WTC11 (cell line): Measurements from ENCODE around the gene MED10.

Experiments used
- CTCF ChIP-seq: fragments of 200-600 bp; IDR thresholded peaks from 2 replicates; pipeline ENCODE4 v1.8.0; 2022; ENCODE audit warnings: antibody characterized with exemption
- JUN ChIP-seq: sonication (generic); formaldehyde crosslinking; IDR thresholded peaks from 2 replicates; pipeline ENCODE4 v1.8.0; 2023; ENCODE audit warnings: mild to moderate bottlenecking, missing genetic modification reagents
- PRDM15 ChIP-seq: sonication (generic); formaldehyde crosslinking; IDR thresholded peaks from 2 replicates; pipeline ENCODE4 v1.8.0; 2022; ENCODE audit warnings: missing genetic modification reagents
- ZNF138 ChIP-seq: sonication (generic); formaldehyde crosslinking; conservative IDR thresholded peaks from 2 replicates; pipeline ENCODE4 v1.8.1; 2022; ENCODE audit warnings: mild to moderate bottlenecking, moderate library complexity, missing genetic modification reagents
- ZNF219 ChIP-seq: sonication (generic); formaldehyde crosslinking; IDR thresholded peaks from 2 replicates; pipeline ENCODE4 v1.8.0; 2023; ENCODE audit warnings: missing genetic modification reagents, mild to moderate bottlenecking, borderline replicate concordance
- ZNF263 ChIP-seq: sonication (generic); formaldehyde crosslinking; IDR thresholded peaks from 2 replicates; pipeline ENCODE4 v1.8.1; 2022; ENCODE audit warnings: low read depth, mild to moderate bottlenecking, moderate library complexity, missing genetic modification reagents
- TF ChIP-seq, protein P1 (sequence below): sonication (generic); formaldehyde crosslinking; IDR thresholded peaks from 2 replicates; pipeline ENCODE4 v1.8.1; 2022; ENCODE audit warnings: low read depth, mild to moderate bottlenecking, moderate library complexity, missing genetic modification reagents, borderline replicate concordance
- TF ChIP-seq, protein P2 (sequence below): sonication (generic); formaldehyde crosslinking; conservative IDR thresholded peaks from 2 replicates; pipeline ENCODE4 v1.8.1; 2023; ENCODE audit warnings: mild to moderate bottlenecking, low read depth, missing genetic modification reagents, moderate library complexity
- TF ChIP-seq, protein P3 (sequence below): fragments of 250-450 bp; sonication (Bioruptor Pico); IDR thresholded peaks from 2 replicates; pipeline ENCODE4 v1.9.0; 2021; ENCODE audit warnings: mild to moderate bottlenecking, borderline replicate concordance

- TF ChIP-seq ZNF138 (CRISPR knock-in tag) (no peak), JUN (CRISPR knock-in tag) (no peak), PRDM15 (CRISPR knock-in tag) (no peak), ZNF263 (CRISPR knock-in tag) (no peak), CTCF (no peak), ZNF219 (CRISPR knock-in tag) (no peak)
- TF ChIP-seq, protein P1, sequence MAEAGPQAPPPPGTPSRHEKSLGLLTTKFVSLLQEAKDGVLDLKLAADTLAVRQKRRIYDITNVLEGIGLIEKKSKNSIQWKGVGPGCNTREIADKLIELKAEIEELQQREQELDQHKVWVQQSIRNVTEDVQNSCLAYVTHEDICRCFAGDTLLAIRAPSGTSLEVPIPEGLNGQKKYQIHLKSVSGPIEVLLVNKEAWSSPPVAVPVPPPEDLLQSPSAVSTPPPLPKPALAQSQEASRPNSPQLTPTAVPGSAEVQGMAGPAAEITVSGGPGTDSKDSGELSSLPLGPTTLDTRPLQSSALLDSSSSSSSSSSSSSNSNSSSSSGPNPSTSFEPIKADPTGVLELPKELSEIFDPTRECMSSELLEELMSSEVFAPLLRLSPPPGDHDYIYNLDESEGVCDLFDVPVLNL, result no peak
- TF ChIP-seq, protein P2, sequence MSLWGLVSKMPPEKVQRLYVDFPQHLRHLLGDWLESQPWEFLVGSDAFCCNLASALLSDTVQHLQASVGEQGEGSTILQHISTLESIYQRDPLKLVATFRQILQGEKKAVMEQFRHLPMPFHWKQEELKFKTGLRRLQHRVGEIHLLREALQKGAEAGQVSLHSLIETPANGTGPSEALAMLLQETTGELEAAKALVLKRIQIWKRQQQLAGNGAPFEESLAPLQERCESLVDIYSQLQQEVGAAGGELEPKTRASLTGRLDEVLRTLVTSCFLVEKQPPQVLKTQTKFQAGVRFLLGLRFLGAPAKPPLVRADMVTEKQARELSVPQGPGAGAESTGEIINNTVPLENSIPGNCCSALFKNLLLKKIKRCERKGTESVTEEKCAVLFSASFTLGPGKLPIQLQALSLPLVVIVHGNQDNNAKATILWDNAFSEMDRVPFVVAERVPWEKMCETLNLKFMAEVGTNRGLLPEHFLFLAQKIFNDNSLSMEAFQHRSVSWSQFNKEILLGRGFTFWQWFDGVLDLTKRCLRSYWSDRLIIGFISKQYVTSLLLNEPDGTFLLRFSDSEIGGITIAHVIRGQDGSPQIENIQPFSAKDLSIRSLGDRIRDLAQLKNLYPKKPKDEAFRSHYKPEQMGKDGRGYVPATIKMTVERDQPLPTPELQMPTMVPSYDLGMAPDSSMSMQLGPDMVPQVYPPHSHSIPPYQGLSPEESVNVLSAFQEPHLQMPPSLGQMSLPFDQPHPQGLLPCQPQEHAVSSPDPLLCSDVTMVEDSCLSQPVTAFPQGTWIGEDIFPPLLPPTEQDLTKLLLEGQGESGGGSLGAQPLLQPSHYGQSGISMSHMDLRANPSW (CRISPR knock-in tag), result no peak
- TF ChIP-seq, protein P3, sequence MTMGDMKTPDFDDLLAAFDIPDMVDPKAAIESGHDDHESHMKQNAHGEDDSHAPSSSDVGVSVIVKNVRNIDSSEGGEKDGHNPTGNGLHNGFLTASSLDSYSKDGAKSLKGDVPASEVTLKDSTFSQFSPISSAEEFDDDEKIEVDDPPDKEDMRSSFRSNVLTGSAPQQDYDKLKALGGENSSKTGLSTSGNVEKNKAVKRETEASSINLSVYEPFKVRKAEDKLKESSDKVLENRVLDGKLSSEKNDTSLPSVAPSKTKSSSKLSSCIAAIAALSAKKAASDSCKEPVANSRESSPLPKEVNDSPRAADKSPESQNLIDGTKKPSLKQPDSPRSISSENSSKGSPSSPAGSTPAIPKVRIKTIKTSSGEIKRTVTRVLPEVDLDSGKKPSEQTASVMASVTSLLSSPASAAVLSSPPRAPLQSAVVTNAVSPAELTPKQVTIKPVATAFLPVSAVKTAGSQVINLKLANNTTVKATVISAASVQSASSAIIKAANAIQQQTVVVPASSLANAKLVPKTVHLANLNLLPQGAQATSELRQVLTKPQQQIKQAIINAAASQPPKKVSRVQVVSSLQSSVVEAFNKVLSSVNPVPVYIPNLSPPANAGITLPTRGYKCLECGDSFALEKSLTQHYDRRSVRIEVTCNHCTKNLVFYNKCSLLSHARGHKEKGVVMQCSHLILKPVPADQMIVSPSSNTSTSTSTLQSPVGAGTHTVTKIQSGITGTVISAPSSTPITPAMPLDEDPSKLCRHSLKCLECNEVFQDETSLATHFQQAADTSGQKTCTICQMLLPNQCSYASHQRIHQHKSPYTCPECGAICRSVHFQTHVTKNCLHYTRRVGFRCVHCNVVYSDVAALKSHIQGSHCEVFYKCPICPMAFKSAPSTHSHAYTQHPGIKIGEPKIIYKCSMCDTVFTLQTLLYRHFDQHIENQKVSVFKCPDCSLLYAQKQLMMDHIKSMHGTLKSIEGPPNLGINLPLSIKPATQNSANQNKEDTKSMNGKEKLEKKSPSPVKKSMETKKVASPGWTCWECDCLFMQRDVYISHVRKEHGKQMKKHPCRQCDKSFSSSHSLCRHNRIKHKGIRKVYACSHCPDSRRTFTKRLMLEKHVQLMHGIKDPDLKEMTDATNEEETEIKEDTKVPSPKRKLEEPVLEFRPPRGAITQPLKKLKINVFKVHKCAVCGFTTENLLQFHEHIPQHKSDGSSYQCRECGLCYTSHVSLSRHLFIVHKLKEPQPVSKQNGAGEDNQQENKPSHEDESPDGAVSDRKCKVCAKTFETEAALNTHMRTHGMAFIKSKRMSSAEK (CRISPR knock-in tag), result no peak
Measured at GRCh38 chr5:6347673-6348072, 30.7 kb downstream of the MED10 start.
